Hematopoietic multipotent progenitor cell treated with erythropoietin and hydrocortisone succinate and interleukin-3 and kit ligand, for 4 days (in vitro differentiated cells): Measurements from ENCODE around the gene CDH6.
"Not testable (repeated sequence)": the region's sequence is repeated elsewhere in the genome, so short reads cannot be mapped to it uniquely, and the experiment has no call there.

Experiments used
- DNase-seq: peaks from one replicate; pipeline ENCODE4 v3.0.0-alpha.2; 2015

CDH6 gene

DNA sequence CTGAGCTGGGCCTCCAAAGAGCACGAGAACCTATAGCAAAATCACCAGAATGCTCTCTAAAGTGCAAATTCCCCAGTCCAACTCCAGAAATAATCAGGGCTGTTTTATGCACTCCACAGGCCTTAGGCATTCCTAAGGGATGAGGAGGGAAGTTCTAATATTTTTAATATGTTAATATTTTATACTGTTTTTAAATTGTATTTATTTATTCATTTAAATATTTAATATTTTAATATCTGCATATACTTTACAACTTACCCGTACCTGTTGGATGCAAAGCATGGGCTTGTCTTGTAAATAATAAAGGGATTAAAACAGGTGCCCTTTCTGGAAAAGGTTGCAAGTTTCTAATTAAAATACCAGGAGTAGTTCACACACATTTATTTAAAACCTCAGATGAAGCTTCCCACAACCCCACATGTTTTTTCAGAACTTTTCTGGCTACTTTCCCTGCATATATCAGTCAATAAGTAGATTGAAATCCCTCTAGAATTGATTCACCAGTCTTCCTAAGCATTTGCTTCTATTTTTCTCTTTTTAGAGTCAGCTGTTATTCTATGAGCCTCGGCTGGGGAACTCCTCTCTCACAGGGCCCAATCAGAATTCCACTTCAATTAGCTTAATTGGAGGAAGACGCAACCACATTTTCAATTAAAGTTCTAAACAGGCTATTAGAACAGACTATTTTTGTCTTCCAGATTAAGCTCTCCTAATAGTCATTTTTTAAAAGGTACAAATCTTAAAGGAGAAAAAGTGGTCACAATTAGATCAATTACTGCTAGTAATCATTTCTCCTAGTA, 140.8 kb downstream of the CDH6 start:
- DNase-seq = no peak

DNA sequence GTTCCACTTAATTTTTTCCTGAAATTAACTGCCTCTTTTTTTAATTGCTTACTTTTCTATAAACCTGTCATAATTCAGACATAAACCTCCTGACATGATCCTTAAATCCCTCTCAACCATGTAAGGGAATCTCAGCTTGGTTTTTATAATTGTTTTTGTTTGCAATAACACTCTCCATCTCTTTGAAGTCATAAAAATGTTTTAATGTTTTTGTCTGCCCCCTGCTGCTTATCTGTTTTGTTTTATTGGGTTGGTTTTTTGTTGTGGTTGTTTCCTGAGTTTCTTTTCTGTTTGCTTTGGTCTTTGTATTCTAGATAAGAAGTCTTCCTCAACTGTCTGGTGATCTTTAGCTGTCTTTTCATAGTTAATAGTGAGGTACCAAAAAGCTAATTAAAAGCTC, 142.0 kb downstream of the CDH6 start:
- no peak for DNase-seq

DNA sequence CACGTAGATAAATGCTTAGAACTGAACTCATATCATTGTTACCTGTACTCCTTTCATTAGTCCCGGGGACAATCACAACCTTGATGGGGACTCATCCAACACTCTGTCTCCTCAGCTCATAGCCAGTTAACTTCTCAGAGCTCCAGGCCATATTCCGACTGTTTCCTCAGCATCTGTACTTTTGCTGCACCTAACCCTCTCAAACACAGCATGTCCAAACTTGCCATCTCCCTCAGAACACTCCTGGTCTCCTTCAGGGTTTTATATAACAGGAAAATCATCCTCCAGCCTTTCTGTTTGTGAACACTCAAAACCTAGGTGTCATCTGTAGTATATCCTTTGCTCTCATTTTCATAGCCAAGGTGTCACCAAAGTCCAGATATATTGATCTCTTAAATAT, 150.5 kb downstream of the CDH6 start:
- no peak for DNase-seq

DNA sequence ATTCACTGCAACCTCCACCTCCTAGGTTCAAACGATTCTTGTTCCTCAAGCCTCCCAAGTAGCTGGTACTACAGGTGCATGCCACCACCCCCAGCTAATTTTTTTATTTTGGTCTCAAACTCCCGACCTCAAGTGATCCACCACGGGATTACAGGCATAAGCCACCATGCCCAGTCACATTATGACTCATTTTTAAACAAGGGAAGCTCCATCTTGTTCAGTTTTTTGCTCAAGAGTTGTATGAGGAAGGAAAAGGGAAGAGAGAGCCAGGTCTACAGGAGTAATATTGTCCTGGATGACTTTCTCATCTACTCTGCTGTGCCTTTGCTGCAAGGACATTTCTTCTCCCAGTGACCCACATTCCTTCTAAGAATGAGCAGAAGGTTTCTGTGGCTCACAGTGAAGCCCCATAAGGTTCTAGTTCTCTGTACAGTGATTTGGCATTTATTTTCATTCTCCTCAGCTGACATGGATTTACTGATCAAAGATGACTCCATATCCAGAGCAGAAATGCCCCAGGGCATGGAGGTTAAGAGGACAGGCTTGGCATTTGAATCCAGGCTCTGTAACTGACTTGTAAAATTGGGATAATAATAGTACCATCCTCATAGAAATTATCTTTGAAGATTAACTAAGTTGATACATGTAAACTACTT, 153.5 kb downstream of the CDH6 start:
- DNase-seq = no peak

DNA sequence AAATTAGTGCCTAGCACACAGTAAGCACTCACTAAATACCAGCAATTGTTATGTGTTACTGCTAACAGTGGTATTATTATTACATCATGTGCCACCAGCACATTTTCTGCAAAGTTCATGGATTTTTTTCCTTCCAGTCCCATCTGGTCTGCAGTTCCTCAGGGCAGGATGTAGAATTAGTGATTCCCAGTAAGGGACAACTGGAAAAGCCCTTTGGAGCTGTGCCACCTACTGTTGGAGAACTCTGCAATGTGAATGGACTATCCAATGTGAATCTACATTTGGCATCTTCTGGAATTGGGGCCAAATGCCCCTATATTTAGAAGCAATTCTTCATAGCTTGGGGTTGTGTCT, 154.0 kb downstream of the CDH6 start:
- no peak for DNase-seq

DNA sequence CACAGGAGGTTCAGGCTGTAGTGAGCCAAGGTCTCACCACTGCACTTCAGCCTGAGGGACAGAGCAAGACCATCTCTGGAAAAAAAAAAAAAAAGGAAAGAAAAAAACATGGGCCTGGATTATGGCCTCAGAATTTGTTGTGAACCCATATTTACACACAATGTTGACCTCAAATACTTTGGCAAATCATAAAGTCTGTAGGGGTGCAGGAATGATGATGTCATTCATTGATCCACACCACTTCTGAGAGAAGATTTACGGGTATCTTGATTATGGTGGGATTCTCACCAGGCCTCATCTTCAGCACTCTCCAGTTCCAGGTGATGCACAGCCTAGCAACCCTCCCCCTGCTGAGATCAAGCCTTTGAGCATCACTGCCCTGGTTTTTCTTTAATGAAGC, 156.9 kb downstream of the CDH6 start:
- no peak for DNase-seq

DNA sequence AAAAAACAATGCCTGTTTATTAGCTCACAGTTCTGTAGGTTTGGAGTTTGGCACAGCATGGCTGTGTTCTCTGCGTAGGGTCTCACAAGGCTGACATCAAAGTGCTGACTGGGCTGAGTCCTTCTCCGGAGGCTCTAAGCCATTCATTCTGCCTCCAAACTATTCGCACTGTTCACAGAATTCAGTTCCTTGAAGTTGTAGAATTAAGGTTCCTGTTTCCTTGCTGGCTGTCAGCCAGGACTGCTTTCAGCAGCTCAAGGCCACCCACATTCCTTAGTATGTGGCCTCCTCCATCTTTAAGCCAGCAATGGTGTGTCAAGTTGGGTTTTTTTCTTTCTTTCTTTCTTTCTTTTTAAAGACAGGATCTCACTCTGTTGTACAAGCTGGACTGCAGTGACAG, 161.9 kb downstream of the CDH6 start:
- DNase-seq = peak; percentile 25

DNA sequence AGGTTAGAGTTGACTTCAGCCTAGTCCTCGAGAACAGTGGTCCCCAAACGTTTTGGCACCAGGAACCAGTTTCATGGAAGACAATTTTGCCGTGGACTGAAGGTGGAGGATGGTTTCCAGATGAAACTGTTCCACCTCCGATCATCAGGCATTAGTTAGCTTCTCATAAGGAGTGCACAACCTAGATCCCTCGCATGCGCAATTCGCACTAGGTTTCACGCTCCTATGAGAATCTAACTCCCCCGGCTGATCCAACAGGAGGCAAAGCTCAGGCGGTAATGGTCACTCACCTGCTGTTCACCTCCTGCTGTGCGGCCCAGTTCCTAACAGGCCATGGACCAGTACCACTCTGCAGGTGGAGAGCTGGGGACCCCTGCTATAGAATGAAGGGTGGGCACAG, 163.6 kb downstream of the CDH6 start:
- no peak for DNase-seq

DNA sequence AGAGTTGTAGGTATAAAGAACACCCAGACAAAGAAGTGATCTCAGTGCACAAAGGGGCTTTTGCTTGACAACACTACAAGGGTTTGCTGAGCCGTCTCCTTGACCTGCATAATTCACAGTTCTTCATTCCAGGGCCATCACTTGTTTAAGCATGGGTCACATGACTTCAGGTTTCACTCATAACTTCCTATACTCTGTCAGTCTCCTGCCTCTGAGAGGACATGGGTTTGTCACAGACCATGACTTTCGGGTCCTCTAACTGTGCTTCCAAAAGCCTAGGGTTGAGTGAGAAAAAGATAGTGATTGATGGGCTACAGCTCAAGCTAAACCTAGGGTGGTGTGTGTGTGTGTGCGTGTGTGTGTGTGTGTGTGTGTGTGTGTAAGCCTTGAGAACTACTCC, 166.4 kb downstream of the CDH6 start:
- DNase-seq = no peak

DNA sequence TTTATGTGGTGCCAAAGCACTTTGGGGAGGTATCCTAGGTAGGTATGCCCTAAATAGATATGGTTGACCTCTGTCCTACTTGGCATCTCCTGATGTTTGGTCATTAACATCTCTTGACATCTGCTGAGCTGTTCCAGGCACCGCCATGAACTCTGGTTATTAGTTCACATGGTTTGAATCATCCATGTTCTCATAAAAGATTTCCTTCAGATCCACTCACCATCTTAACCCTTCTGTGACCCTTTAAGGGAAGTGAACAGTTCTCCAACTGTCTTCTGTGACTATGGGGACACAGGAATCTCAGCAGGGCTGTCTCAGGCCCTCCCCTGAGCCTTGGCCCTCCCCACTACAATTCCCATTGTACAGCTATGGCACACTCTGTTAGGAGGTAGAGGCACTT, 167.7 kb downstream of the CDH6 start:
- no peak for DNase-seq

DNA sequence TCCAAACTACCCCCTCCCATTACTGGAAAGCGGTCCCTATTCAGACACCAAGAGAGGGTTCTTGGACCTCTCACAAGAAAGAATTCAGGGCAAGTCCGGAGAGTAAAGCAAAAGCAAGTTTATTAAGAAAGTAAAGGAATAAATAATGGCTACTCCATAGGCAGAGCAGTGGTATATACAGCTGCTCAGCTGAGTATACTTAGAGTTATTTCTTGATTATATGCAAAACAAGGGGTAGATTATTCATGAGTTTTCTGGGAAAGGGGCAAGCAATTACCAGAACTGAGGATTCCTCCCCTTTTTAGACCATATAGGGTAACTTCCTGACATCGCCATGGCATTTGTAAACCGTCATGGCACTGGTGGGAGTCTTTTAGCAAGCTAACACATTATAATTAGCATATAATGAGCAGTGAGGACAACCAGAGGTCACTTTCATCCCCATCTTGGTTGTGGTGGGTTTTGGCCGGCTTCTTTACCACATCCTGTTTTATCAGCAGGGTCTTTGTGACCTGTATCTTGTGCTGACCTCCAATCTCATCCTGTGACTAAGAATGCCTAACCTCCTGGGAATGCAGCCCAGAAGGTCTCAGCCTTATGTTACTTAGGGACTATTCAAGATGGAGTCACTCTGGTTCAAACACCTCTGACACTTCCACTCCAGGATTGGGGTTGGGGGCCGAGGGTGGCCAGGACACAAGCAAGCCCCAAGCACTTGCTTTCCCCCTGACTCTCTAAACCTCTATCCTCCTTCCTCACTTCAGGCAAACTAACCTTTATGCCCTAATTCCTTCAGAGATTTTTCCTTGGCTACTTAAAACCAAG, 168.4 kb downstream of the CDH6 start:
- DNase-seq = not testable (repeated sequence)

DNA sequence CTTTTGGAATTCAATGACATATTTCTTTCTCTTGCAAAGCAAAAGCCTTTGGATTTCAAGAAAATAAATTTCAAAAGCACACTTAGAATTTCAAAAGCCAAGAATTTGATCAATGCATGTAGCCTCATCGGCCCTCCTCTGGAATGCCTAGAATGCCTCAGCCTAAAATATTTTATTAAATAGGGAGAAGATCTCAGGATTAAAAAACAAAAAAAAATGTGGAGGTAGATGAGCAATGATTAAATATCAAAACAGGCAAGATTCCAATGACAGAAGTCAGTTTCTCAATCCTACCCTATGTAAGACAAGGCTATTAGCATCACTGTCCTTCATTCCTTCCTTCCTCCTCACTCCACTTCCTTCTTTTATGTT, 169.0 kb downstream of the CDH6 start:
- DNase-seq = no peak

DNA sequence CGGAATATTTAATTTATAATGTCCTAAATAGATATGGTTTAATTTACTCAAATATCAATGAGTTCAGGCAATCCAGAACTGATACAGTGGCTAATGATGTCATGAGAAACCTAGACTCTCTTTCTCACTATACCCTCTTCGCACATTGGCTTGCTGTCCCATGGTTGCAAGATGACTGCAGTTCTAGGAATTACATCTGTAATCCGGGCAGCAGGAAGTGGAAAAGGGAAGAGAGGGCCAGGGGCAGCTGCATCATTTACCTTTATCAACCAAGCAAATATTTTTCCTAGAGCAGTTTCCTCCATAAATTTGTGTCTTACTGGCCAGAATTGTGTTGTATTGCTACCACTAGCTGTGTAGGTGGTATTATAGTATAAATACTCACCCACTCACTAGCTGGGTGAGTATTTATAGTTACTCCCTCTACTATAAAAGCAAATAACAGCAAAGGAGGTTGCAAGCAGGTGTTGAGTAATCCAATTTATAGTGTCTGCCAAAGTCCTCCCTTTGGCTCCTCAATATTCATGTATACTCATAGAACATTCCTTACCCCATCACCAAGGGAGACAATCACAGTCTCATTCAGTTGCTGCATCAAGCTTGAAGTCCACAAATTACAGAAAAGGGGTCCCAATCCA, 169.6 kb downstream of the CDH6 start:
- DNase-seq = no peak

DNA sequence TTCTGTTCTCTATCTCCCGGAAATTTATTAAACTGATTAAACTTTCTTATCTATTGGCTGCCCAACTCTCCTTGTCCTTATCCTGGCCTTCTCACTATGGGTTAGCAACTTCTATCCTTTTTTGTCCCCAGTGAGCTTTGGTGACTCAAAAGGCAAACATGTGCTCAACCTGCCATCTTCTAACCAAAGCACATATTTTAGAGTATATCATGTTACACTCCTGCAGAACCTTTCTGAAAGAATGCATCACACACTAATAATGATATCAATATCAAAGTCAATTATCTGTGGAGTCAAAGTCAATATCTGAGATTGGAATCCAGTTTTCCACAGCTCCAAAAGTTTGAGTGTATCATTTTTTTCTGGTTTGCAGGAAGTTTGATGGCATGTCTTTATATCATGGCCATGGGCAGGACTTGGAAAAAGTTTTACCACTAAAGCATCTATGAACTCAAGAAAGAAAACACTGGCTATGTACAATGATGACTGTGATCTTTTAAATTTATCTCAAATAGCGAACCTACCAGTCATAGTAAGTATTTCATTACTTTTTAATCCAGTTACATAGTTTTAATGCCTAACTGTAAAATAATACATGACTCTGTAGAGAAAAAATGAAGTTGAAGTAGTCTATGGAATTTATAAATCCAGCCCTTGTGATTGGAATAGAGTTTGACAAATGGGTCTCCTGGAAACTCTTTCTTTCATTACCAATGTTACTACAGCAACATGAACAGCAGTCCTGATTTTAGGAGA, 171.6 kb downstream of the CDH6 start:
- no peak for DNase-seq

DNA sequence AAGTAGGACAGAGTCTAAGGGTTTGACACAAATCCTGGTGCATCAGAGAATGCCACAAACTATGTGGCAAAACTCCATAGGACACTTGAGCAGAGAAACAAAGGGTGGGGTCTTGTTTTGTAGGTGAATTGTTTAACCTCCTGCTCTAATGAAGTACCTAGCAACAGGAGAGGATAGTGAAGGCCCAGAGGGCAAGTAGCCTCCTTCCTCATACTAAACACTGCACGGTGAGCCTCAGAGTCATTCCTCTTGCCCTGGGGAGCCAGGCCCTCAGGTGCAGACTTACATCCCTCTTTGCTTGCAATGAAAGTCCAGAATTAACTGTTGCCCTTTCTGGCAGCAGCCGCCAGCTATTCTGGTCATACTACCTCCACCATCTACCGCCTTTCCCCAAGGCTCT, 172.3 kb downstream of the CDH6 start:
- no peak for DNase-seq

DNA sequence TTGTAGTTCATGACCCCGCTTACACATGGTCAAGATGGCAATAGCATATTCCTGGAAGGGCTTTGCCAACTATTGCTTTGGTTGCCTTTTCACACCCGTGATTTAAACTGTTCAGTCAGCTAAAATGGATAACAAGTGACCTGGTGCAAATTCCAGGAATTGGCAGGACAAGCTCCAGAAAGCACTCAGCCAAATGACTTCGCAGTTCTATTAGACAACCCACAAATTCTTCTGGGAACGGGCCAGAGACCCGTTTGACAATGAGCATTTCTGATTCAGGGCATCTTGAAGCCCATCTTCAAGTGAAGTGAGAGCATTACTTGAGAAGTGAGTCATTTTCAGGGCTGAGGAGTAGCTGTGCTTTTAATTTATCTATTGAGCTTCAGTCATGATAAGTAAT, 173.5 kb downstream of the CDH6 start:
- no peak for DNase-seq

DNA sequence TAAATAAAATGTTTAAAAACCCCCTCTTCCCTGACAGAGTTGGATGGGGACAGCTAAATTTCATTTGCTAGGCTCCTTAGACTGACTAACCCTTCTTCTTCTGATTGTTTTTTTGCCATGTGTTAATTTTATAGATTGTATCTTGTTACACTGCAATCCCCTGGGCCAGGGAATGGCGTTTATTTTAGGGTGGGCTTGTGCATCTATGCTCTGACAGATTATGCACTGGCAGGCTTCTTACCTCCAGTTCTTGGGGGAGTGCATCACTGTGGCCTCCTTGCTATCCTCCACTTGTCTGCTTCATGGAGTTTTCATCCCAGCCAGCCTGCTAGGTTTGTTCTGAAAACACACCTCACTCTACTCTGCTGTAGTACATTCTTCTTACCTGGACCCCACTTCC, 178.6 kb downstream of the CDH6 start:
- DNase-seq = no peak

DNA sequence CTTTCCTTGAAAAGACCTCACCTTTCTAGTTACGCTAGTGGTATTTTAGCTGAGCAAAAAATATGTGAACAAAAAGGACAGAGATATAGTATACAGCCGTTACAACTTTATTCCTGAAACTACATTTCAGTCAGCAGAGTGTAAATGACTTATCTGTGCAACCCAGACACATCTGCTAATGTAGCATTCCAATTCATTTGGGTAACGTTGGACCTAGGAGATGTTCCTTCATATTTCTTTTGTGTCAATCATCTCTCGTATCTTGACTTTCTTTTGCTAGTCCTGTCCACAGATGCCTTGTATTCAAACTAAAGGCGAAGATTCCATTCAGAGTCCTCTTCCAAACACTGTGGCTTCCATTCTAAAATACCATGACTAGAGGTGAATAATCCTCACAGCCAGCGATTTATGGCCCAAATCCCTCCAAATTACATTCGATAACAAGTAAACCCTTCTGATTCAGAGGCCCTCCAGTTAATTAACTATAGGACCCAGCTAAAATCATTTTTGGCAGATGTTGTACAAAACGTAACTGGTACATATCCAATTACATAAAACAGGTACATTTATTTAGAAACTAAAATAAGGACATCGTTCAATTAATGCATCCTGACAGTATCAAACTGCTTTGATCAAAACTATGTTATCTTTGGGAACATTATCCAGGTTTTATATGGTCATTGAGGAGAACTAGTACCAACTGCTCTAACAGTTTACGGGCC, 182.7 kb downstream of the CDH6 start:
- no peak for DNase-seq

DNA sequence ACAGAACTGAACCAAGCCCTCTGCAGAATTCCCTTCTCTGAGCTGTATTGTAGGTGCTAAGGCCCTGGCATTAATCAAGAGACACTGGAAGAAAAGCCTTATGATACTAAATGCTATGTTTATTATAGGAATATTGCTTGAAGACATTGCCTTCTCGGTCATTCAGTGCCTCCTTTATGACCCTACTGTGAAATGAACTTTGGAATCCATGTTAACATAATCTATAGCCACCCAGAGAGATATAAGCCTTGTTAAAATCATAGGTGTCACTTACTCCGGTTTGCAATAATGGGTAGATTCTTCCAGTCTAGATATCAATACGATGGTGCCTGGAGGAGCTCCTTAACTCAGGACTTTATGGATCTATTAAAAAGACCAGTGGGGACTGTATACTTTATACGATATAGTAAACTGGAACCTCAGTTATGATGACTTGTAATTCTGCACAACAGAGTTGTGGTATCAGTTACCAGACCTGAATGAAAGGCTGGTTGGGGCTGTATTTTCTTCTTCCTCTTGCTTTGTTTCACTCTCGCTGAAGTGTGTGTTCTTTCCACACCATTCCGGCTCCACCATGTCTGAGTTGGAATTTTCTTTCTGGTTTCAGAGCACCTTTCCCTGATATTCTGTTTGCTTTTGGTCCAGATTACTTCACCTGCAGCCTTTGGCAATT, 183.9 kb downstream of the CDH6 start:
- no peak for DNase-seq

DNA sequence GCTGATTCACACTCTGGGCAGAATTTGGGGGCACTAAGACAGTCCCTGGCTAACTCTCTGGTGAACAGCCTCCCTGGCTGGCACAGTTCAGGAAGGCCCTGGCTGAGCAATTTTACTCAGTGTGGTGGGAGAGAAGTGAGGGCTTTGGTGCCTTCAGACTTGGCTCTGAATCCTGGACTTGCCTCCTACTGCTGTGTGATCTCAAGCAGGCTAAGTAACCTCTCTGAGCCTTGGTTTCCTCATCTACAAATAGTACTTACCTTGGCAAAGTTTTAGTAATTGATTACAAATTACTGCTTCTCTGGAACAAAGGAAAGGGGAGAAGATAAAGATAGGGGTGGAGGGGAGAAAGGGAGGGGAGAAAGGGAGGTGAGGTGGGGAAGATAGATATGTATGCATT, 184.7 kb downstream of the CDH6 start:
- DNase-seq = no peak
